Activated T-helper 1 cell treated with anti-CD3 and anti-CD28 coated beads, Interleukin-12 subunit alpha, Interleukin-12 subunit beta, Interleukin-2, Interleukin-4 antibody, amounts not matched to agents 30 ng/mL and 10 ng/mL and 1 ng/mL, durations not matched to agents 14 hours and 24 hours and 36 hours (primary cell): ENCODE results near the gene TNC. TPM values are rescaled to one million over a fixed set of nuclear protein-coding genes. Genes with fewer than 3 reads are reported as not detected.

Experiments used
- DNase-seq: peaks from one replicate; pipeline ENCODE4 v3.0.0; 2021; ENCODE audit warnings: low spot score
- H3K27ac Mint-ChIP-seq: one replicate; pipeline ENCODE4 v1.8.0; 2021; ENCODE audit warnings: mild to moderate bottlenecking, mixed read lengths
- H3K27me3 Mint-ChIP-seq: one replicate; pipeline ENCODE4 v1.8.0; 2022; ENCODE audit warnings: mild to moderate bottlenecking, moderate library complexity, mixed read lengths; ENCODE audit not compliant: insufficient read depth
- H3K36me3 Mint-ChIP-seq: one replicate; pipeline ENCODE4 v1.8.0; 2021; ENCODE audit warnings: low read depth, mixed read lengths
- H3K4me1 Mint-ChIP-seq: one replicate; pipeline ENCODE4 v1.8.0; 2021; ENCODE audit warnings: low read depth, mixed read lengths
- H3K4me3 Mint-ChIP-seq: one replicate; pipeline ENCODE4 v1.8.0; 2021; ENCODE audit warnings: mild to moderate bottlenecking, moderate library complexity, mixed read lengths
- H3K9me3 Mint-ChIP-seq: one replicate; pipeline ENCODE4 v1.8.0; 2021; ENCODE audit warnings: mixed read lengths
- intact Hi-C: fragments of 100-400 bp; cut with micrococcal nuclease; formaldehyde crosslinking; loops from one replicate; pipeline ENCODE4 v1.15.1; 2024
- total RNA-seq: library from RNA; stranded (reverse); gene quantifications from 2 replicates; pipeline ENCODE4 v1.2.3, GENCODE V29; 2022

The TNC gene
- total RNA-seq, 1 donor from 2014 or later: 0.60 TPM

DNA sequence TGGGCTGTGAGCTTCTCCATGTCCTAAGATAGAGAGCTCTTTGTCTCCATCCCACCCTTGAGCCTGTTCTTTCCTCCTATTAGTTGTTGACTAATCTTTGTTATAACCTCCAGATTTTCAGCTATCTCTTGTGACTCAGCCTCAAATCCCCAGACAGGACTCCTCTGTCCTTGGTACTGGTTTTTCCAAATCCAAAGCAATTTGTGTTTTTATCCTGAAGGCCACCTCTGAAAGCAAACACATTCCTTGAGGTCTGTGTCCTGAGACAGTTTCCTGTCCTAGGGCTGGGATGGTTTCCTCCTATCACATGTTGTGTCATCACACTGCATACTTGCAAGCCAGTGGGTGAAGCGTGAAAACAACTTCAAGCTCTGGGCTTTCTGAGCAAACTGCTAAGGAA lies 8.5 kb downstream of the TNC start:
- intact Hi-C loops: no loop called here
- Mint-ChIP-seq H3K4me3 (no peak overlapping the region), H3K27me3 (peaks cover 23% of the 10 kb centered on the region), H3K4me1 (peaks cover 13% of the 10 kb centered on the region), H3K27ac (no peak overlapping the region), H3K36me3 (no peaks in the 10 kb centered on the region), H3K9me3 (no peaks in the 10 kb centered on the region)
- DNase-seq: no peak

GRCh38 chr9:115107701-115108100 lies 10.3 kb downstream of the TNC start:
- H3K36me3 Mint-ChIP-seq: peaks cover 1% of the 10 kb centered on the region
- intact Hi-C loops: no loop called here
- peaks cover 3% of the 10 kb centered on the region for H3K9me3 Mint-ChIP-seq
- no peak for DNase-seq
- H3K27ac Mint-ChIP-seq: no peak overlapping the region
- H3K4me1 Mint-ChIP-seq: peaks cover 13% of the 10 kb centered on the region
- peaks cover 20% of the 10 kb centered on the region for H3K27me3 Mint-ChIP-seq
- no peak overlapping the region for H3K4me3 Mint-ChIP-seq

- Mint-ChIP-seq H3K4me3 (no peak overlapping the region), H3K9me3 (peaks cover 3% of the 10 kb centered on the region), H3K27ac (no peak overlapping the region), H3K27me3 (peaks cover 12% of the 10 kb centered on the region), H3K36me3 (peaks cover 1% of the 10 kb centered on the region), H3K4me1 (peaks cover 13% of the 10 kb centered on the region)
- DNase-seq: no peak
- intact Hi-C loops: no loop called here
Observed at GRCh38 chr9:115106642-115107041, 11.3 kb downstream of the TNC start.

DNA sequence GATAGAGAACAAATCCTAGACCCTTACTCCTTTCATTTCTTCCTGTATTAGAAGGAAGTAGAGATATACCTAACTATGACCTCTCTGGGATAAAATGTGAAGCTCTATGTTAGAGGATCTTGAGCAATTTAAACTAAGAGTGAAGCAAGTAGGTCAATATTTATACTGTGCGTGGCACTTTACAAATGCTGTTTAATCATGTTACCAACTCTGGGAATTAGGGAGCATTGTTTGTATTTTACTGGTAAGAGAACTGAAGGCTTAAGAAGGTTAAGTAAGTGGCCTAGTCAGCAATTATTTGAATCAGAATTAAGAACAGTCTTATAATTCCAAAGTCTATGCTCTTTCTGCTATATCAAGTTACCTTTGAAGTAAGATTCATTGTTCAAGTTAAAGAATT lies 12.0 kb downstream of the TNC start:
- Mint-ChIP-seq H3K4me3 (no peak overlapping the region), H3K27ac (no peak overlapping the region), H3K27me3 (peaks cover 11% of the 10 kb centered on the region), H3K9me3 (peaks cover 3% of the 10 kb centered on the region), H3K4me1 (peaks cover 13% of the 10 kb centered on the region), H3K36me3 (peaks cover 1% of the 10 kb centered on the region)
- DNase-seq: no peak
- intact Hi-C loops: no loop called here

- Mint-ChIP-seq H3K4me1 (peaks cover 13% of the 10 kb centered on the region), H3K9me3 (peaks cover 3% of the 10 kb centered on the region), H3K27me3 (peaks cover 6% of the 10 kb centered on the region), H3K36me3 (peaks cover 1% of the 10 kb centered on the region), H3K4me3 (no peak overlapping the region), H3K27ac (no peak overlapping the region)
- intact Hi-C loops: no loop called here
- no peak for DNase-seq
Observed at GRCh38 chr9:115104908-115105307, 13.0 kb downstream of the TNC start.

DNA sequence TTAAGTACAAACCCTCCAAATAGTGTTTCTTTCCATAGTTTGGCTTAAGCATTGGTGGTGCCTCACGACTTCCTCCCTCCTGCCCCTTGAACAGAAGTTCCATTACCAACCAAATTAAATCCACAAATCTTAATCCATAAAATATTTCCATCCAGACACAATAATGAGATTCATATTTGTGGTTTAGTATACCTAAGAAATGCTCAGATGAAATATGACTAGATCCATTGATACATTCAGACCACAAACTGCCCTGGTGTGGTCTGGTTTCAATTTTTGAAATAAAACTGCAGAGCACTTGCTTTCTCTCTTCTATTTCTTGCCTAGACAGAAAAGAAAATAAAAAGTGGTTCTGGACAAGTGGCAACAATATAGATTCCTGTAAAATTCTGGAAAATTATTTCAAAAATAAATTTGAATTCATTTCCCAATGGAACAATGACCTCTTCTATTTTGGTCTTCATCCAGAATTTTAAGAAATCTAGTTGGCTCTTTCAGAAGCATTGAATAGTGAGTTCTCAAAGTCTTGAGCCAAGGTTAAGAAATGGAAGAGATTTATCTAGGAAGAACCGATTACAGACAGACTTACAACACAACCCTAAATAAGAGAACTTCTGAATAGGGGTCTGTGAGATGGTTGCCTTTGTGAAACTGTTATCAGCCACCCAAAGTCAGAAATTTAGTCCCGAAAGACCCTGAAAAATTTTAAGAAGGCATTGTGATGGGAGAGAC lies 14.0 kb downstream of the TNC start:
- intact Hi-C loops: no loop called here
- no peak overlapping the region for H3K4me3 Mint-ChIP-seq
- H3K27ac Mint-ChIP-seq: peak overlapping the region; percentile 31

GRCh38 chr9:115099901-115100300 lies 18.1 kb downstream of the TNC start:
- intact Hi-C loops: no loop called here
- Mint-ChIP-seq H3K4me3 (no peak overlapping the region), H3K36me3 (peaks cover 1% of the 10 kb centered on the region), H3K27ac (no peak overlapping the region), H3K27me3 (peaks cover 7% of the 10 kb centered on the region), H3K4me1 (no peaks in the 10 kb centered on the region), H3K9me3 (peaks cover 6% of the 10 kb centered on the region)
- no peak for DNase-seq

More for the DNA sequence above, 14.0 kb downstream of the TNC start:
- no peak for DNase-seq
- H3K4me1 Mint-ChIP-seq: peaks cover 13% of the 10 kb centered on the region
- H3K9me3 Mint-ChIP-seq: peaks cover 6% of the 10 kb centered on the region
- H3K27me3 Mint-ChIP-seq: peaks cover 3% of the 10 kb centered on the region
- peaks cover 1% of the 10 kb centered on the region for H3K36me3 Mint-ChIP-seq

DNA sequence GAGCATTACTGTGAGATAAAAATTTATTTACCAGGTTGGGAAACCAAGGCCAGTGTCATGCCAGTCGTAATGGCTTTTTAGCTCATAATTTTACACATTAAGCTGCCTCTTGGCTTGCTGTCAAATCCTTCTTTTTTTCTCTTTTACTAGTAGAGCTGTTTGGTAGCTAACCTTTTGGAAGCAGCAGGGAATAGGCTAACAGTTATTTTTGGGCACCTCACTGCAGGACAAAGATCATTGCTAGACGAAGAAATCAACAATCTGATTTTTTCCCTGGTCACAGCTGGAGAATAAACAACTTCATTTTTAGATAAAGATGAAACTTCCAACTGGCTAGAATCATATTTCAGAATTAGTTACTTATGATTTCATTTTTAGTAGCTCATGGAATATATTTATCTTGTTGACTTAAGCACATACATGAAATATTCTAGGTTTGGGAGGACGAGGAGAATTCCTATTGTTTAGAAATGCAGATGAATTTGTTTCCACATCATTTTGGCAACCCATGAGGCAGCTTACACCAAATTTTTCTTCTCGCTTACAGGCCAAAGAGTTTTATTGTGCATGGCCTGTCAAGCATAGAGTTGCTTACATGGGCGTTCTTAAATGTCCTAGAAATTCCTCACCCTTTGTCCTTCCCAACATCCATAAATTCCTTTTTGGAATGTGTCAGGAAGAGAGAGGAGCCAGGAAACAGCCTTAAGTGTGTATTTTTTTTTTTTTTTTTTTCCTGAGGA lies 19.6 kb downstream of the TNC start:
- H3K27me3 Mint-ChIP-seq: peaks cover 5% of the 10 kb centered on the region
- H3K4me3 Mint-ChIP-seq: no peak overlapping the region
- H3K4me1 Mint-ChIP-seq: no peaks in the 10 kb centered on the region
- intact Hi-C loops: no loop called here
- no peak for DNase-seq
- no peaks in the 10 kb centered on the region for H3K36me3 Mint-ChIP-seq
- H3K9me3 Mint-ChIP-seq: peaks cover 4% of the 10 kb centered on the region
- H3K27ac Mint-ChIP-seq: no peak overlapping the region

DNA sequence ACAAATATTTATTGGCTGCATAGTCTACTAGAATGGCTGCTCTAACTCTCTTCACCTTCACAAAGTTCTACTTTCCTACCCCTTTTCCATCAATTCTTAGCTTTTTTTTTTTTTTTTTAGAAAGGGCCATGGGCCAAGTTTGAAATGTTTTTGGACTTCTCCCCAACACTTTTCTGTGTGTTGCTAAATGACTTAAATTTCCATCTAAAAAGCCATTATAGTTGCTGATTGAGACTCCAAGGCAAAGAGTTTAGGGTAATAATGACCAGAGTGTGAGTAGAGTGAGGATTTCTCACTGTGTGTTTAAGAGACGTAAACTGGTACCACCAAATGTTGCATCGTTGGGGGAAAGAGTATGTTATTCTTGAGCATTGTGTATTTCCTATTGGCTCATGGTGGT lies 24.4 kb downstream of the TNC start:
- intact Hi-C loops: no loop called here
- Mint-ChIP-seq H3K27me3 (peaks cover 9% of the 10 kb centered on the region), H3K27ac (no peak overlapping the region), H3K9me3 (no peaks in the 10 kb centered on the region), H3K4me1 (no peaks in the 10 kb centered on the region), H3K4me3 (no peak overlapping the region), H3K36me3 (no peaks in the 10 kb centered on the region)
- DNase-seq: no peak

GRCh38 chr9:115090486-115090885 lies 27.5 kb downstream of the TNC start:
- H3K4me1 Mint-ChIP-seq: no peaks in the 10 kb centered on the region
- intact Hi-C loops: no loop called here
- no peaks in the 10 kb centered on the region for H3K36me3 Mint-ChIP-seq
- no peak overlapping the region for H3K27ac Mint-ChIP-seq
- H3K9me3 Mint-ChIP-seq: no peaks in the 10 kb centered on the region
- H3K4me3 Mint-ChIP-seq: no peak overlapping the region
- peaks cover 6% of the 10 kb centered on the region for H3K27me3 Mint-ChIP-seq
- DNase-seq: no peak

- intact Hi-C loops: no loop called here
- no peak for DNase-seq
- H3K4me3 Mint-ChIP-seq: no peak overlapping the region
- no peaks in the 10 kb centered on the region for H3K4me1 Mint-ChIP-seq
- H3K27me3 Mint-ChIP-seq: peaks cover 7% of the 10 kb centered on the region
- no peaks in the 10 kb centered on the region for H3K9me3 Mint-ChIP-seq
- no peaks in the 10 kb centered on the region for H3K36me3 Mint-ChIP-seq
- no peak overlapping the region for H3K27ac Mint-ChIP-seq
Observed at GRCh38 chr9:115088860-115089259, 29.1 kb downstream of the TNC start.

GRCh38 chr9:115086886-115087285 lies 31.1 kb downstream of the TNC start:
- H3K4me1 Mint-ChIP-seq: no peaks in the 10 kb centered on the region
- intact Hi-C loops: no loop called here
- no peak for DNase-seq
- H3K36me3 Mint-ChIP-seq: no peaks in the 10 kb centered on the region
- peaks cover 7% of the 10 kb centered on the region for H3K27me3 Mint-ChIP-seq
- H3K4me3 Mint-ChIP-seq: no peak overlapping the region
- no peak overlapping the region for H3K27ac Mint-ChIP-seq
- no peaks in the 10 kb centered on the region for H3K9me3 Mint-ChIP-seq

DNA sequence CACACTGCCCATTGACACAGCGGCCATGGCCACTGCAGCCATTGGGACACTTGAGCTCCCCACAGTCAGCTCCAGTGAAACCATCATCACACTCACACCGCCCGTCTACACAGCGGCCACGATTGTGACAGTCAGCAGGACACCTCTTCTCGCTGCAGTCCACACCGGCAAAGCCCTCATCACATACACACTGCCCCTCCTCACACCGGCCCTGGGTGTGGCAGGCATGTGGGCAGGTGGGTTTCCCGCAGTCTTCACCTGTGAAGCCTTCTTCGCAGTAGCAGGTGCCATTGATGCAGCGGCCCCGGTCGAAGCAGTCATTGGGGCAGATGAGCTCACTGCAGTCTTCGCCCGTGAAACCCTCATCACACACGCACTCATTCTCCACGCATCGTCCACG lies 31.5 kb downstream of the TNC start:
- Mint-ChIP-seq H3K4me1 (no peaks in the 10 kb centered on the region), H3K36me3 (no peaks in the 10 kb centered on the region), H3K9me3 (no peaks in the 10 kb centered on the region), H3K4me3 (no peak overlapping the region), H3K27ac (no peak overlapping the region), H3K27me3 (peaks cover 7% of the 10 kb centered on the region)
- intact Hi-C loops: no loop called here
- DNase-seq: no peak
